NCI-H187 treated with DMSO at 0.1 percent for 48 hours (cell line): ENCODE data around the gene RBP5.
A peak's percentile ranks its signal among the peaks of the same experiment; 100 is the strongest.

Source experiments
- DNase-seq: peaks from one replicate; lab custom pipeline; 2025; lab: John Stamatoyannopoulos, UW

RBP5 gene

GRCh38 chr12:7145671-7146070, 17.0 kb upstream of the RBP5 start:
- DNase-seq, result no peak

DNA sequence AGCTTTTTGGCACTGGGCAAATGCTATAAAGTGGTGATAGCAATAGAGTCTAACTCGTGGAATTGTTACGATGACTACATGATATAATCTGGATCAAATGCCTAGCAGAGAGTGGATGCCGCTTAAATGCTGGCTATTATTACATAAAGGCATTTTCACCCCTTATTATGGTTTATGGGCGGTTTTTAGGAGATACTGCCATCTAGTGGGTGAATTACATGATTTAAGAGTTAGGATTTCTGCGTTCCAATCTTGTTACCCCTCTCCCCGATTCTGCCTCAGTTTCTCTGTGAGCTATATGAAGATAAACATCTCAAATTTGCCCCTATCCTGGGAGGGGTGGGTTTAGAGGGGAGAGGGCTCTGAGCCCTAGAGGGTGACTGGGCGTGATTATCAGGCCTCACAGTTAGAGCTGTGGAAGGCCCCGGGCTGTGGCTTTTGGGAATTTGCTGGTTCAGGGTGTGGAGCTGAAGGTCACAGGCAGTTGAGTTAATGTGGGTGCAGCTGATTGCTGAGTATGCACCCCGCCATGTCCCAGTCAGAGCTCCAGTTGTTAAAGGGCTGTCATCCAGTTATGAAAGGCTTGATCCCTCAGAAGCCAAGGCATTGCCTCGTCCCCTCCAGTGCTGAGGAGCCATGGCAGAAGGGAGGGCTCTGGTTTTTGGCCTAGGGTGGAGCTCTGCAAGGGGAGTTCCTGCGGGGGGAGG, 15.9 kb upstream of the RBP5 start:
- DNase-seq, result no peak

DNA sequence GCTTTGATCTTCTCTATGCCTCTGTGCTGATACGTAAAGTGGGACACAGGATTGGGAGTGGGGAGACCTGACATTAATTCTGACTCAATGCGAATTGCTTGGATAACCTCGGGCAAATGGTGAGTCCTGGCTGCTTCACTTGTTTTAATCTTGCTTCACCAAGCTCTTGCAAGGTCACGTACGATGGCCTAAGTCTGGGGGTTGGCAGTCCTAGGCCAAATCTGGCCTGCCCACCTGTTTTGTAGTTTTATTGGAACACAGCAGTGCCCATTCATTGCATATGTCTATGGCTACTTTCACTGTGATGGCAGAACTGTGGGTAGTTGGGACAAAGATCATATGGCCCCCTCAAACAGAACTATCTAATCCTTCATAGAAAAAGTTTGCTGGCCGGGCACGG, 14.9 kb upstream of the RBP5 start:
- DNase-seq, result no peak

GRCh38 chr12:7142809-7143465, 14.2 kb upstream of the RBP5 start:
- no peak for DNase-seq

- DNase-seq, result no peak
Measured at GRCh38 chr12:7142056-7142644, 13.5 kb upstream of the RBP5 start.

- no peak for DNase-seq
Measured at GRCh38 chr12:7141351-7142005, 12.8 kb upstream of the RBP5 start.

DNA sequence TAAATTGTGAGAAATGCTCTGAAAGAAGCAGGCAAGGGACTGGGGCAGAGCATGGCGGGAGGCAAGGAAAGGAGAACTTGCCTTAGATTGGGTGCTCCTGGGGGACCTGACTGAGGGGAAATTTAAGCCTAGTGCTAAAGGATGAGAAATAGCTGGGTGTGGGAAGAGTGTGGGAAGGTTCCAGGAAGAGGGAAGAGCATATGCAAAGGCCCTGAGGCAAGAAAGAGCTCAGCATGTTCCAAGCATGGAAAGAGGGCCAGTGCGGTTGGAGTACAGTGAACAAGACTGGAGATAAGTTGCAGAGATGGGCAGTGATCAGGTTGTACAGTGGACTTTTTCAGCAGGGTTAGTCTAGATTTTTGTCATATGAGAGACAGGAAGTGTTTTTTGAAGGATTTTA, 10.5 kb upstream of the RBP5 start:
- DNase-seq, result no peak

GRCh38 chr12:7137908-7138307, 9.2 kb upstream of the RBP5 start:
- DNase-seq, result no peak

DNA sequence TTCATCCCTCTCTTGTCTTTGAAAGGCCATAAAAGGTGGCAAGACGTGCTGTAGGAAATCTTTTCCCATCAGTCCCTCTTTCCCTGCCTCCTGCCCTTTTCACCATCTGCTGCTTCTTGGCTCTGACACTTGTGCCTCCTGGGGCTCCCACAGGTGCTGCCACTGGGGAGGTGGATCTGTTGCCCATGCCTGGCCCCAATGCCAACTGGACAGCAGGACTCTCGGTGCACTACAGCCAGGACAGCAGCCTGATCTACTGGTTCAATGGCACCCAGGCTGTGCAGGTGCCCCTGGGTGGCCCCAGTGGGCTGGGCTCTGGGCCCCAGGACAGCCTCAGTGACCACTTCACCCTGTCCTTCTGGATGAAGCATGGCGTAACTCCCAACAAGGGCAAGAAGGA, 8.0 kb upstream of the RBP5 start:
- DNase-seq, result no peak

DNA sequence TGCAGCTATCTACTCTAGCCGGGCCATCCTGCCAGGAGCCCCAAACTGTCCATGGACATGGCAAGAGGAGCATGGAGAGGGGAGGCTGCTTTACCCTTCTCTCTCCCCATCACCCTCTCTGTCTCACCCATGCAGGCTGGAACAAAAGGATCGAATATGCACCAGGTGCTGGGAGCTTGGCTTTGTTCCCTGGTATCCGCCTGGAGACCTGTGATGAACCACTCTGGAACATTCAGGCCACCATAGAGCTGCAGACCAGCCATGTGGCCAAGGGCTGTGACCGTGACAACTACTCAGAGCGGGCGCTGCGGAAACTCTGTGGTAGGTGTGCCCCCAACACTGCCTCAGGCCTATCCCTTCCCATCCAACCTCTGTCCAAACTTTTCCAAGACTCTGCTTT, 7.4 kb upstream of the RBP5 start:
- DNase-seq, result no peak

DNA sequence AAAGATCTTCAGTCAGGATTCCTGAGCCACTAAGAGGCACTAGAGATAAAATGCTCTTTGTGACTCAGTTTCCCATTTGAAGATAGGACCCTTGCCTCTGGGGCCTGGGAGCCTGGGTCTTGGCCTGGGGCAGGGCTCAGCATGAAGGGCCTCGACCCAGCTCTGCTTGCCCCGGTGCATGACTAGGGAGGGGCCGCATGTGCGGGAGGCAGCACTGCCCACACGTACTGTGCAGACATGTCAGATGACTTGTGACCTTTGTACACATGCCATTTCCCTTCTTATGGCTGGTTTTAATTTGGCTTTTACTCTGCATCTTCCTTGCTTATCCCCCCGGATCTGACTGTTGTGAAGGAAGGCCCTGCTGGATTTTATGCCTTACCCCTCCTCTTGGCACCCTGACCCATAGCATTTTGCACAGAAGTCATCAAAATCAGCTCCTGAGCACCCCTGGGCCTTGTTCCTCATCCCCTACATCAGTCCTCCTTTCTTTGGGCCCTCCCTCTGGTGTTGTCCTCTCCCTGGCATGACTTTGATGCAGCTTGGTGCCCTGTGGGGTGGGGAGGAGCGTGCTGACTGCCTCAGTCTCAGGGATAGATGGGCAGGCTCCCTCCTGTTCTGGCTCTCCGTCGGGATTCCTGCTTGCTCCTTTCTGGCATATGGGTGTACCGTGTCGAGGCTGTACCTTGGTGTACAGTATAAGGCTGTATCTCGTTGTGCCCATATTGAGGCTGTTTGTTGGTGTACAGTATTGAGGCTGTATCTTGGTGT, 5.9 kb upstream of the RBP5 start:
- DNase-seq, result no peak

- no peak for DNase-seq
Measured at GRCh38 chr12:7131502-7131866, 2.8 kb upstream of the RBP5 start.

DNA sequence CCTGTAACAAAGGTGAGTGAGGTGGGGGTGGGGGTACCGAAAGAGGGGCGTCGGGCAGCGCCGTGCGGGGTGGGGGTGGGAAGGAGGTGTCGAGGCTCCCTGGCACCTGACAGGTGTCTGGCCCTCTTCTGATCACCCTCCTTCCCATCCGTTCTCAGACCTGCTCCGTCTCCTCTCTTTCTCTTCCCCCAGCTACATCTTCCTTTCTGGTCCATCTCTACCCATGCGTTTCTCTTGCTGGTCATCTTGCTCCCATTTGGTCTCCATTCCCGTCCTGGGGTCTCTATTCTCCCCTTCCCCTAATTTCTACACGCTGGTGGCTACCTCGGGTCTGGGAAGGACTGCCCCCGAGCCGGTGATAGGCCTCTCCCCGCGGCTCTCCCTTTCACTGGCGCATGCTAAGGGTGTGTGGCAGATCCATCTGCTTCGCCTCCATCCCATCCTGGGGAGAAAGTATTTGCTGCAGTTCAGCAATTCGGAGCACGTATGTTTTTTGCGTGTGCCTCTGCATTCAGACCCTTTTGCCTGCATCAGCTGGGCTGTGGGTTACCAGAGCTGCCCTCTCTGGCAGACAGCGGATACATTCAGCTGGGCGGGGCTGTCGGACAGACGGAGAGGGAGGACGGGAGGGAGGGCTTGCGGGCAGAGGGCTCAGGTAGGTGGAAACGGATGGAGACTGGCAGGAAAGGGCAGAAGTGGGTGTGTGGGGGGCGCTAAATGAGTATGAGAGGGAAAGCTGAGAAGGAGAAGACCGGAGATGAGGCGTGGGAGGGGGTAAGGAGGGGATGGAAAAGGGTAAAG, 2.2 kb upstream of the RBP5 start:
- no peak for DNase-seq

GRCh38 chr12:7129872-7130691, 1.4 kb upstream of the RBP5 start, which contains the start of gene CLSTN3:
TSS of gene CLSTN3 (plus strand) at chr12:7130371. CDS start at chr12:7130649, 278 bp downstream.
- peak; percentile 9 for DNase-seq

DNA sequence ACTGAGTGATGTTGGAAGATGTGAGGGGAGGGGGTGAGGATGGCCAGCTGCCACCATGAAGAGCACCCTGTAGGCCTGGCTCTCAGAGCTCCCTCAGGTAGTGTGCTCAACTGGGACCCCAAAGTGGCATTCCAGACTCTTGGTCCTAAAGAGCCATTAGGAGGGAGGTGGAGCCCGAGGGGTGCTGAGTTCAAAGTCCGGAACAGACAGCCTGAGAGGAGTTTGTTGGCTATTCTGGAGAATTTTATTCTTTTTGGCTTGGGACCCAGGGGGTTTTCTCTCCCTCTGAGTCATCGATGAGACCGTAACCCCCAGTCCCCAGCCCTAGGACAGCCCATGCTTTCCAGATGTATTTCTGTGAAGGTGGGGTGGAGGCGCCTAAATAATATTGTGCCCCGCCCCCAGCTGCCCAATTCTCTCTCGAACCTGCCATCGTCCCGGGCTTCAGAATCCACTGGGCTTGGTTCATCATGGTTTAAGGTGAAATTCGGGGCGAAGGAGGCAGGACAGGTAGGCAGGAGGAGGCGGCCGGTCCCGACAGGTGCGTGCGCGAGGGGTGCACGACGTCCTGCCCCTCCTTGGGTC, 690 bp upstream of the RBP5 start:
- no peak for DNase-seq

GRCh38 chr12:7127916-7128626, 618 bp downstream of the RBP5 start:
- DNase-seq, result no peak

DNA sequence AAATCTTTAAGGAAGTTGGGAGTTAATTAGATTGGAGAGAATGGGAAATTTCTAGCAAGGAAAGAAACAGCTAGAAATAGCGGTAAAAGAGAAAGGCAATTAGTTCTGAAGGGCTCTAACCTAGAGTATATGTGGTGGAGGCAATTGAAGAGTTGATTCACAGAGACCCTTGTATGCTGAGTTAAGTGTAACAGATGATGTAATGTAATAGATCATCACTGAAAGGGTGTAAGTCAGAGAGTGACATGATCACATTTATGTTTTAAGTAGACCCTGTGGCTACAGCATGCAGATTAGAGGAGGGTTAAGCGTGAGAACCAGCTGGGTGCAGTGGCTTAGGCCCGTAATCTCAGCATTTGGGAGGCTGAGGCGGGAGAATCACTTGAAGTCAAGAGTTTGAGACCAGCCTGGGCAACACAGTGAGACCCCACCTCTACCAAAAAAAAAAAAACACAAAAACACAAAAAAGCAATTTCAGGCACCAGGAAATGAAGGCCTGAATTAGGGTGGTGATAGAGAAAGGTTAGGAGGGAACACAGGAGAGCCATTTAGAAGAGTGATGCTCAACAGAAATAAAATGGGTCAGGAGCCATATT, 3.0 kb downstream of the RBP5 start:
- no peak for DNase-seq

- no peak for DNase-seq
Measured at GRCh38 chr12:7123806-7124522, 4.7 kb downstream of the RBP5 start.
